T-cell (primary cell): ENCODE measurements around the gene TMPRSS9. TPM values are rescaled to one million over a fixed set of nuclear protein-coding genes. Genes with fewer than 3 reads are reported as not detected.

Experiments used
- ATAC-seq, 4 experiments: fragments of 200-7000 bp in 3 of 4; fragments of 150-1000 bp in 1 of 4; cut with Tn5 transposase; replicated peaks in 1 of 4; 1 replicate in 3 of 4; 2 replicates in 1 of 4; pipeline ENCODE4 v1.10.0; 2021; ENCODE audit warnings: moderate library complexity in 3 of 4, mild to moderate bottlenecking in 2 of 4, moderate number of reproducible peaks in 1 of 4
- CTCF ChIA-PET, 2 donors: fragments of 300-600 bp; sonication (Branson Sonifier 250); formaldehyde crosslinking; loops; one replicate each; lab custom pipeline; 2022; ENCODE audit warnings: antibody characterized with exemption in 2 of 2; lab: Charles Lee
- POLR2A ChIA-PET, 2 donors: fragments of 300-600 bp; sonication (Branson Sonifier 250); formaldehyde crosslinking; loops; one replicate each; lab custom pipeline; 2022; ENCODE audit warnings: antibody characterized with exemption in 2 of 2; lab: Charles Lee
- DNase-seq, 35 experiments: peaks; one replicate each; pipeline versions ENCODE4 v3.0.0 to v3.0.0-alpha.2; 2013 to 2023
- H3K27ac ChIP-seq: one replicate; pipeline ENCODE4 v1.5.1; 2013; ENCODE audit warnings: low read length
- H3K27me3 ChIP-seq, 2 experiments: replicated peaks in 1 of 2; 1 replicate in 1 of 2; 2 replicates in 1 of 2; pipeline versions ENCODE4 v1.6.1 to v1.7.0; 2013; ENCODE audit warnings: low read length in 1 of 2, mixed read lengths in 1 of 2; ENCODE audit not compliant: control insufficient read depth in 2 of 2, insufficient read depth in 2 of 2; ENCODE audit errors: extremely low read depth in 1 of 2
- H3K36me3 ChIP-seq, 2 donors: 1 replicate in 1 of 2; 2 replicates in 1 of 2; pipeline versions ENCODE4 v1.6.1 to v1.7.0; 2013; ENCODE audit warnings: low read length in 1 of 2; ENCODE audit not compliant: control insufficient read depth in 2 of 2, insufficient read depth in 1 of 2; ENCODE audit errors: extremely low read depth in 1 of 2
- H3K4me1 ChIP-seq, 2 experiments: 1 replicate in 1 of 2; 2 replicates in 1 of 2; pipeline versions ENCODE4 v1.6.1 to v1.7.0; 2013; ENCODE audit warnings: low read length in 2 of 2, mixed read lengths in 1 of 2; ENCODE audit not compliant: insufficient read depth in 2 of 2, control insufficient read depth in 1 of 2; ENCODE audit errors: extremely low read depth in 1 of 2
- H3K4me3 ChIP-seq, 2 donors: 1 replicate in 1 of 2; 2 replicates in 1 of 2; pipeline versions ENCODE4 v1.5.1 to v1.7.0; 2013; ENCODE audit warnings: mild to moderate bottlenecking in 2 of 2, low read length in 1 of 2, moderate library complexity in 1 of 2; ENCODE audit not compliant: control insufficient read depth in 1 of 2; ENCODE audit errors: extremely low read depth in 1 of 2
- H3K9me3 ChIP-seq: 2 replicates; pipeline ENCODE4 v1.7.0; 2013
- H3K27ac Mint-ChIP-seq, 2 donors: one replicate each; pipeline ENCODE4 v1.8.0; 2020 to 2021; ENCODE audit warnings: mild to moderate bottlenecking in 2 of 2, mixed read lengths in 2 of 2
- H3K27me3 Mint-ChIP-seq, 2 donors: one replicate each; pipeline ENCODE4 v1.8.0; 2021 to 2022; ENCODE audit warnings: mixed read lengths in 2 of 2
- H3K36me3 Mint-ChIP-seq: one replicate; pipeline ENCODE4 v1.8.0; 2021; ENCODE audit warnings: mixed read lengths
- H3K4me1 Mint-ChIP-seq, 3 donors: one replicate each; pipeline ENCODE4 v1.8.0; 2020 to 2022; ENCODE audit warnings: mixed read lengths in 3 of 3, mild to moderate bottlenecking in 1 of 3
- H3K4me3 Mint-ChIP-seq, 3 donors: one replicate each; pipeline ENCODE4 v1.8.0; 2020 to 2022; ENCODE audit warnings: mild to moderate bottlenecking in 3 of 3, mixed read lengths in 3 of 3, moderate library complexity in 3 of 3
- H3K9me3 Mint-ChIP-seq, 3 donors: one replicate each; pipeline ENCODE4 v1.8.0; 2020 to 2022; ENCODE audit warnings: mixed read lengths in 3 of 3
- WGBS: methylation state at CpG from one replicate; pipeline ENCODE4 v1.1.5; 2013; ENCODE audit warnings: missing lambda C conversion rate; ENCODE audit not compliant: insufficient coverage; 5-methylcytosine and 5-hydroxymethylcytosine counted together
- total RNA-seq, 35 experiments: library from RNA in 6 of 35; stranded (reverse) in 6 of 35; fragments of 120-200 nt in 1 of 35; gene quantifications; one replicate each; pipeline versions ENCODE4 v1.2.1 to v1.2.4 and lab custom pipeline; 2013 to 2026

The TMPRSS9 gene
- total RNA-seq, 5 donors from 2014 or later (not counting 1 experiment from before 2014, with no cell fraction given): not detected

DNA sequence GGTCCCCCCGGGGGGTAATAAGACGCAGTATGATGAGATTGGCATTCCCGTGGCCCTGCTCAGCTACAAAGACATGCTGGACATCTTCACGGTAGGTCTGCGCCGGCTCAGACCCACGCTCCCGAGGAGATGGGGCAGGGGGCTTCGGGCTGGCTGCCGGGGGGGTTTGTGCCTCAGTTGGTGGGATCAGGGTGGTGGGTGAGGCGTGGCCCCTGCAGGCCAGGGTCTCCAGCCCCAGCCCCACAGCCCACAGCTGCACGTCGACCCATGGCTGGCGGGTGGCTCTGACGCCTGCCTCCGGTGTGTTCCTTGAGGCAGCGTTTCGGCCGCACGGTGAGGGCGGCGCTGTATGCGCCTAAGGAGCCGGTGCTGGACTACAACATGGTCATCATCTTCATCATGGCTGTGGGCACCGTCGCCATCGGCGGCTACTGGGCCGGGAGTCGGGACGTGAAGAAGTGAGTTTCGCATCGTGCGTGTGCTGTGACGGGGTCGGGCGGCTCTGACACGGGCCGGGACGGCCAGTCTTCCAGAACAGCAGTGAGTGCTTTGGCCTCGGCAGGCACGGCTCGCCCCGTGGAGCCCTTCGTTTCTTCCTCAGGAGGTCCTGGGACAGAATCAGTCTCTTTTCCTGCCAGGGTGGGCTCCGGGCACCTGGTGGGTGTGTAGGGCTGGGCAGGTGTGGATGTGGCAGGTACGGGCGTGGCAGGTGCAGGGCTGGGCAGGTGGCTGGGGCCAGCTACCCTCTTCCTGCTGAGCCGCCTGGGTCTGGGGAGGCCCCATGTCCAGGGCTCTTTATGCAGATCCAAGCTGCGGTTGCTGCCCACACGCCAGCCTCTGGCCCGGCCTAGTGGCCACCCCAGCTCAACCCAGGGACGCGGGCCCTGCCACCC is 21.1 kb upstream of the TMPRSS9 start:
- no peak overlapping the region for H3K27ac Mint-ChIP-seq
- CTCF ChIA-PET: interaction anchor here in 1 of 2 donors (0.6 kb wide), 1 partner anchor 967 kb away, joined by 5 read pairs; no protein-coding TSS in a partner anchor

DNA sequence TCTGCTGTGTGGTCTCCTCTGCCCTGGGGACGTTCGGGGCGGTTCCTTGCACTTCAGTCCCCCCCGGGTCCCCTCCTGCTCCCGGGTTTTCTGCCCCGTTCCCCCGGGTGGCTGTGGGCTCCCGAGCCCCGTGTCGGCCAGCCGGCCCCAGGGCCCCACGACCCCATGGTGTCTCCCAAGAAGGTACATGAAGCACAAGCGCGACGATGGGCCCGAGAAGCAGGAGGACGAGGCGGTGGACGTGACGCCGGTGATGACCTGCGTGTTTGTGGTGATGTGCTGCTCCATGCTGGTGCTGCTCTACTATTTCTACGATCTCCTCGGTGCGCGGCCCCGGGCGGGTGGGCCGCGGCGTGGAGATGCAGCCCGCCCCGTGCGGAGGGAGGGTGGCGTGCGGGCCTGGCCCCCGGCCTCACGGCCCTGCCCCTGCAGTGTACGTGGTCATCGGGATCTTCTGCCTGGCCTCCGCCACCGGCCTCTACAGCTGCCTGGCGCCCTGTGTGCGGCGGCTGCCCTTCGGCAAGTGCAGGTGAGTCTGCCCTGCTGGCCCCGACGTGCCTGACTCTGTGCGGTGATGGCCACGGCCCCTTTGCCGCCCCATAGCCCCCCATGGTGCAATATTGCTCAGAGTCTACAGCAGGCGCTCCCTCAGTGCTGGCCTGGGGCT is 20.3 kb upstream of the TMPRSS9 start:
- H3K4me3 ChIP-seq: no peak overlapping the region
- Mint-ChIP-seq H3K4me3 (no peak overlapping the region), H3K9me3 (no peaks in the 10 kb centered on the region), H3K27me3 (no peaks in the 10 kb centered on the region), H3K36me3 (peaks cover 11% of the 10 kb centered on the region), H3K27ac (no peak overlapping the region), H3K4me1 (peaks cover 8 to 13% (median 12%) of the 10 kb centered on the region in 3 donors)
- WGBS: 97% methylated on average over 51 of the region's 52 CpGs
- H3K4me1 ChIP-seq: peaks cover 0 to 1% of the 10 kb centered on the region in 2 experiments
- no peaks in the 10 kb centered on the region for H3K9me3 ChIP-seq
- H3K36me3 ChIP-seq: peaks cover 14 to 21% of the 10 kb centered on the region in 2 donors
- no peaks in the 10 kb centered on the region for H3K27me3 ChIP-seq
- ChIA-PET CTCF (interaction anchor here in 1 of 2 donors (0.6 kb wide), 1 partner anchor 966 kb away, joined by 5 read pairs; no protein-coding TSS in a partner anchor), POLR2A (no interaction called here)
- H3K27ac ChIP-seq: no peak overlapping the region
- DNase-seq: no peak
- no peak for ATAC-seq

More for the DNA sequence above, 21.1 kb upstream of the TMPRSS9 start:
- Histone ChIP-seq H3K27ac (no peak overlapping the region), H3K4me3 (no peak overlapping the region), H3K4me1 (peaks cover 0 to 7% of the 10 kb centered on the region in 2 experiments), H3K27me3 (no peaks in the 10 kb centered on the region), H3K9me3 (no peaks in the 10 kb centered on the region), H3K36me3 (peaks cover 15 to 17% of the 10 kb centered on the region in 2 donors)
- ATAC-seq (no peak), DNase-seq (no peak)
- Mint-ChIP-seq H3K4me1 (peaks cover 8 to 13% (median 12%) of the 10 kb centered on the region in 3 donors), H3K9me3 (no peaks in the 10 kb centered on the region), H3K4me3 (no peak overlapping the region), H3K36me3 (peaks cover 11% of the 10 kb centered on the region), H3K27me3 (no peaks in the 10 kb centered on the region)
- WGBS: 98% methylated on average over 51 of the region's 54 CpGs
- POLR2A ChIA-PET: no interaction called here

DNA sequence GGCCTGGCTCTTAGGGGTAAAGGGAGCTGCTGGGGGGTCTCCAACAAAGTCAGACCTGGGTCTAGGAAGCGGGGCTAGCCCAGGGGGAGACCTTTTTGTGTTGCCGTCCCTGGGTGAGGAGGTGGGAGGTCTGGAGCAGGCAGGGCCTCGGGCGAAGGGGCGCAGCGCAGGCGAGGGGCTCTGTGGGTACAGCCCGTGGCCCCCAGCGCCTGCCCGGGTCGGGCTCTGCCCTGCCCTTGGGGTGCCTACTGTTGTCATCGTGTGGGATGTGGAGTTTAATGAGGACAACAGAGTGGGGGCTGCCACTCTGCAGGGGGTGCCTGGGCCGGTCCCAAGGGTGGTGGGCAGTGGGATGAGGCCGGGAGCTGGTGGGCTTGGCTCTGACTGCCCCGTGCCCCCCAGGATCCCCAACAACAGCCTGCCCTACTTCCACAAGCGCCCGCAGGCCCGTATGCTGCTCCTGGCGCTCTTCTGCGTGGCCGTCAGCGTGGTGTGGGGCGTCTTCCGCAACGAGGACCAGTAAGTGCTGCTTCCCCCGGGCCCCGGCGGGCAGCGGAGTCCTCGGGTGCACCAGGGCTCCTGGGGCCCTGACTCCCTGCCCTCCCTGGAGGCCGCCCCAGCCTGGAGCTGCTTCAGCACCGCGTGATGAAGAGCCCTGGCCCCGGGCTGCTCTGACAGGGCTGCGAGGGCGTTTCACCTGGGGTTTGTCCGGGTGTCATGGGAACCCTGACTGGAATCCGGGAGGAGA is 19.4 kb upstream of the TMPRSS9 start:
- POLR2A ChIA-PET: no interaction called here

DNA sequence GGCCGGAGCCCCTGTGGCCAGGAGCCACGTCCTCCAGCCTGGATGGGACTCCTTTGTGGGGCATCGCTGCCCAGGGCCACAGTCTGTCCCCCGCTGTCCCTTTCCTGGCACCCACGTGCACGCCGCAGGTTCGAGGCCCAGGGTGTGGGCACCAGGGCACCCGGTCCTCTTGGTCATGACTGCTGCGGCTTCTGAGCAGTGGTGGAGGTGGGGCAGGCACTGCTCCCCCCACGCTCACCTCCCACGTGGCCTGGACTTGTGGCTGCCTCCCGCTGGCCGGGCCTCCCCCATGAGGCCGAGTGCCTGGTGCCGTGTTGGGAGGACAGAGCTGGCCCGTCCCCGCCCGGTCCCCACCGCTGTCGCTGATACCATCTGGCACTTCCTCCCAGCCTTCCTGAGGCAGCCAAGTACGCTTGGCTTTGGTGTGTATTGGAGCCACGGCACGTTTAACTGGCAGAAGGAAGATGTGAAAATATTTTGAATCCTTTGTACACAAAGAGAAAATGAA is 18.8 kb upstream of the TMPRSS9 start:
- Mint-ChIP-seq H3K4me1 (peaks cover 1 to 5% (median 3%) of the 10 kb centered on the region in 3 donors), H3K27ac (no peak overlapping the region), H3K27me3 (no peaks in the 10 kb centered on the region), H3K36me3 (peaks cover 4% of the 10 kb centered on the region), H3K4me3 (no peak overlapping the region), H3K9me3 (no peaks in the 10 kb centered on the region)
- no peak overlapping the region for H3K4me3 ChIP-seq
- peaks cover 14 to 21% of the 10 kb centered on the region in 2 donors for H3K36me3 ChIP-seq
- no peak for DNase-seq
- ChIA-PET CTCF (no interaction called here), POLR2A (no interaction called here)
- no peak for ATAC-seq
- H3K4me1 ChIP-seq: no peaks in the 10 kb centered on the region
- no peaks in the 10 kb centered on the region for H3K9me3 ChIP-seq
- no peaks in the 10 kb centered on the region for H3K27me3 ChIP-seq
- 76% methylated on average over 22 of the region's 24 CpGs for WGBS
- H3K27ac ChIP-seq: no peak overlapping the region

More for the DNA sequence above, 19.4 kb upstream of the TMPRSS9 start:
- CTCF ChIA-PET: no interaction called here
- Mint-ChIP-seq H3K9me3 (no peaks in the 10 kb centered on the region), H3K4me3 (no peak overlapping the region), H3K4me1 (peaks cover 7 to 11% (median 9%) of the 10 kb centered on the region in 3 donors), H3K27me3 (no peaks in the 10 kb centered on the region), H3K27ac (no peak overlapping the region), H3K36me3 (peaks cover 10% of the 10 kb centered on the region)
- ATAC-seq (no peak), DNase-seq (no peak)
- Histone ChIP-seq H3K4me3 (no peak overlapping the region), H3K4me1 (no peaks in the 10 kb centered on the region), H3K27ac (no peak overlapping the region), H3K36me3 (peaks cover 14 to 21% of the 10 kb centered on the region in 2 donors), H3K9me3 (no peaks in the 10 kb centered on the region), H3K27me3 (no peaks in the 10 kb centered on the region)
- 90% methylated on average over 34 of the region's 38 CpGs for WGBS

DNA sequence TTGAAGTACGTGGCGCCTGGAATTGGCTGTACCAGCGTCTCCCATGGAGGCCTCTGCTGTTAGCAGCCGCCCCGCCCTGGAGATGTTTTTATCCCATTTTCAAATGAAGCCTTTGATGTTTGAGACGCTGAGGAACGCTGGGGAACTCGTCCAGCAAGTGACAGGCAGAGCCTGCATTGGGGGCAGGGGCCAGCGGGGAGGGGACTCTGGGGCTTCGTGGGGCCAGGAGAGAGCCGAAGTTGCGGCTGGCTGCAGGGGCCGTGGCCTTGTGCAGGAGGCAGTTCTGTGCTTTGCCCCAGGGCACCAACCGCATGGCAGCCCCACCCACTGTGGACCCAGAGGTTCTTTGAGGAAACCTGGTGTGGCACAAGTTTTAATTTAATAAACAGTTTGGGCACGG is 18.1 kb upstream of the TMPRSS9 start:
- Histone ChIP-seq H3K4me3 (no peak overlapping the region), H3K27me3 (no peaks in the 10 kb centered on the region), H3K4me1 (no peaks in the 10 kb centered on the region), H3K36me3 (peaks cover 14 to 21% of the 10 kb centered on the region in 2 donors), H3K27ac (no peak overlapping the region), H3K9me3 (no peaks in the 10 kb centered on the region)
- Mint-ChIP-seq H3K9me3 (no peaks in the 10 kb centered on the region), H3K27me3 (no peaks in the 10 kb centered on the region), H3K36me3 (peaks cover 3% of the 10 kb centered on the region), H3K27ac (no peak overlapping the region), H3K4me3 (no peak overlapping the region), H3K4me1 (peaks cover 0 to 2% (median 1%) of the 10 kb centered on the region in 3 donors)
- 94% methylated on average over 14 of the region's 15 CpGs for WGBS
- POLR2A ChIA-PET: no interaction called here
- CTCF ChIA-PET: no interaction called here
- DNase-seq: no peak
- ATAC-seq: no peak
